Measurements from ENCODE around the gene EMILIN2.

GRCh38 chr18:2893676-2894075 is 46.9 kb downstream of the EMILIN2 start:
- TF ChIP-seq POLR2AphosphoS5 (IDR thresholded peaks at IDR 0.05), result no peak
- no peak for TF ChIP-seq CTCF (IDR thresholded peaks at IDR 0.05)
- no peak for TF ChIP-seq POLR2A (IDR thresholded peaks at IDR 0.05)
